GM23248 (cell line): Measurements from ENCODE around the gene FBXL2.

ENCODE experiments used
- EZH2 ChIP-seq: fragments of 200-600 bp; sonication (generic); IDR thresholded peaks from 2 replicates; pipeline ENCODE4 v1.6.1; 2018; ENCODE audit warnings: antibody characterized with exemption, mild to moderate bottlenecking; ENCODE audit not compliant: insufficient read depth, poor library complexity, severe bottlenecking
- EZH2phosphoT487 ChIP-seq: fragments of 200-600 bp; sonication (generic); IDR thresholded peaks from 2 replicates; pipeline ENCODE4 v1.6.1; 2018; ENCODE audit warnings: antibody characterized with exemption, moderate library complexity, mild to moderate bottlenecking, low read depth; ENCODE audit not compliant: insufficient read depth

DNA sequence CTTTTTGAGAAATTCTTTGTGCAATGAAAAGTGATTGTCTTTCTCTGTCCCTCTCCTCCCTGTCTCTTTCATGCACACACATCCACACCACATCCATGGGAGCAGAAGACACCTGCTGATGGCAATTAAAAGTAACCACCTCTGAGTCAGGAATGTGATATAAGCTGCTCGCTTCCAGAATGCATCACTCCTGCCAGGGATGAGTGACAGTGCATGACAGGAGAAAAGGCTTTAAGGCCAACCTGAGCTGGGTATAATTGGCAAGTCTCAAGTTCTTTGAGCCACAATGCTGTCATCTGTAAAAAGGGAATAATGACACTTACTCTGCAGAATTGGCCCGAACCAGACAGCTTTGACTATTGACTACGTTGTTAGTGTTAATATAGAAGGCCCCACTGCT is 103.4 kb downstream of the FBXL2 start:
- TF ChIP-seq EZH2 (no peak), EZH2phosphoT487 (no peak)
